HEK293 (cell line): ENCODE data around the gene TPRN.

Experiments used
- AEBP2 ChIP-seq: fragments of 450-650 bp; formaldehyde crosslinking; IDR thresholded peaks from 2 replicates; pipeline ENCODE4 v1.5.1; 2016; ENCODE audit warnings: missing biosample characterization, missing genetic modification characterization, borderline replicate concordance
- BCL6B ChIP-seq: fragments of 450-650 bp; formaldehyde crosslinking; IDR thresholded peaks from 2 replicates; pipeline ENCODE4 v1.5.1; 2017; ENCODE audit warnings: missing biosample characterization, missing genetic modification characterization
- EGR2 ChIP-seq: fragments of 450-650 bp; formaldehyde crosslinking; IDR thresholded peaks from 2 replicates; pipeline ENCODE4 v1.5.1; 2016; ENCODE audit warnings: low read depth, missing biosample characterization, missing genetic modification characterization
- GFI1B ChIP-seq: fragments of 450-650 bp; formaldehyde crosslinking; IDR thresholded peaks from 2 replicates; pipeline ENCODE4 v1.5.1; 2016; ENCODE audit warnings: missing biosample characterization, missing genetic modification characterization
- KLF8 ChIP-seq: fragments of 450-650 bp; formaldehyde crosslinking; IDR thresholded peaks from 2 replicates; pipeline ENCODE4 v1.5.1; 2016; ENCODE audit warnings: missing biosample characterization, missing genetic modification characterization
- KLF9 ChIP-seq: fragments of 450-650 bp; formaldehyde crosslinking; IDR thresholded peaks from 2 replicates; pipeline ENCODE4 v1.5.1; 2016; ENCODE audit warnings: missing biosample characterization, missing genetic modification characterization, low read depth
- PRDM4 ChIP-seq: fragments of 450-650 bp; formaldehyde crosslinking; IDR thresholded peaks from 2 replicates; pipeline ENCODE4 v1.5.1; 2017; ENCODE audit warnings: missing biosample characterization, missing genetic modification characterization
- PRDM6 ChIP-seq: fragments of 450-650 bp; formaldehyde crosslinking; IDR thresholded peaks from 2 replicates; pipeline ENCODE4 v1.5.1; 2017; ENCODE audit warnings: missing biosample characterization, missing genetic modification characterization
- SCRT2 ChIP-seq: fragments of 450-650 bp; formaldehyde crosslinking; IDR thresholded peaks from 2 replicates; pipeline ENCODE4 v1.5.1; 2016; ENCODE audit warnings: missing biosample characterization, missing genetic modification characterization
- ZBTB26 ChIP-seq: fragments of 450-650 bp; formaldehyde crosslinking; optimal IDR thresholded peaks from 2 replicates; pipeline ENCODE3; 2016; ENCODE audit warnings: missing biosample characterization, mild to moderate bottlenecking, missing genetic modification characterization
- ZEB2 ChIP-seq: fragments of 450-650 bp; formaldehyde crosslinking; IDR thresholded peaks from 2 replicates; pipeline ENCODE4 v1.5.1; 2016; ENCODE audit warnings: missing biosample characterization, missing genetic modification characterization
- ZNF148 ChIP-seq: fragments of 450-650 bp; formaldehyde crosslinking; IDR thresholded peaks from 2 replicates; pipeline ENCODE4 v1.5.0; 2017; ENCODE audit warnings: missing biosample characterization, missing genetic modification characterization, borderline replicate concordance
- ZNF16 ChIP-seq: fragments of 450-650 bp; formaldehyde crosslinking; IDR thresholded peaks from 2 replicates; pipeline ENCODE4 v1.5.1; 2016; ENCODE audit warnings: low read depth, missing biosample characterization, missing genetic modification characterization
- ZNF202 ChIP-seq: fragments of 450-650 bp; formaldehyde crosslinking; IDR thresholded peaks from 2 replicates; pipeline ENCODE4 v1.5.1; 2016; ENCODE audit warnings: missing biosample characterization, missing genetic modification characterization, borderline replicate concordance
- ZNF311 ChIP-seq: fragments of 450-650 bp; formaldehyde crosslinking; IDR thresholded peaks from 2 replicates; pipeline ENCODE4 v1.5.1; 2017; ENCODE audit warnings: missing biosample characterization, missing genetic modification characterization, borderline replicate concordance
- ZNF324 ChIP-seq: fragments of 450-650 bp; formaldehyde crosslinking; IDR thresholded peaks from 2 replicates; pipeline ENCODE4 v1.5.1; 2016; ENCODE audit warnings: missing biosample characterization, missing genetic modification characterization
- ZNF366 ChIP-seq: fragments of 450-650 bp; formaldehyde crosslinking; conservative IDR thresholded peaks from 2 replicates; pipeline ENCODE4 v1.5.1; 2016; ENCODE audit warnings: missing biosample characterization, missing genetic modification characterization
- ZNF37A ChIP-seq: fragments of 450-650 bp; IDR thresholded peaks from 2 replicates; pipeline ENCODE4 v1.5.1; 2018; ENCODE audit warnings: missing biosample characterization, missing genetic modification characterization
- ZNF571 ChIP-seq: fragments of 450-650 bp; formaldehyde crosslinking; IDR thresholded peaks from 2 replicates; pipeline ENCODE4 v1.5.0; 2017; ENCODE audit warnings: missing biosample characterization, missing genetic modification characterization
- ZNF580 ChIP-seq: fragments of 450-650 bp; formaldehyde crosslinking; IDR thresholded peaks from 2 replicates; pipeline ENCODE4 v1.5.1; 2016; ENCODE audit warnings: missing biosample characterization, missing genetic modification characterization
- ZNF624 ChIP-seq: fragments of 450-650 bp; formaldehyde crosslinking; IDR thresholded peaks from 2 replicates; pipeline ENCODE4 v1.5.1; 2017; ENCODE audit warnings: missing biosample characterization, missing genetic modification characterization
- ZNF658 ChIP-seq: fragments of 450-650 bp; formaldehyde crosslinking; IDR thresholded peaks from 2 replicates; pipeline ENCODE4; 2016; ENCODE audit warnings: missing biosample characterization, missing genetic modification characterization
- ZNF747 ChIP-seq: fragments of 450-650 bp; formaldehyde crosslinking; IDR thresholded peaks from 2 replicates; pipeline ENCODE4 v1.5.1; 2016; ENCODE audit warnings: missing biosample characterization, missing genetic modification characterization
- ZNF830 ChIP-seq: fragments of 450-650 bp; IDR thresholded peaks from 2 replicates; pipeline ENCODE4 v1.5.0; 2018; ENCODE audit warnings: missing biosample characterization, missing genetic modification characterization, low read depth, mild to moderate bottlenecking, moderate library complexity
- ZNF837 ChIP-seq: fragments of 450-650 bp; formaldehyde crosslinking; IDR thresholded peaks from 2 replicates; pipeline ENCODE4 v1.5.1; 2016; ENCODE audit warnings: missing biosample characterization, missing genetic modification characterization
- ZSCAN5A ChIP-seq: fragments of 450-650 bp; formaldehyde crosslinking; IDR thresholded peaks from 2 replicates; pipeline ENCODE4 v1.5.1; 2016; ENCODE audit warnings: missing biosample characterization, missing genetic modification characterization

The TPRN gene

GRCh38 chr9:137188490-137189296, 11.8 kb downstream of the TPRN start, which contains the start of the genes ANAPC2 and SSNA1 (continued):
- no peak; the same call in 1 of the 2 replicates for TF ChIP-seq PRDM4
- no peak for TF ChIP-seq SCRT2 (tag by site-specific recombination)
- no peak for TF ChIP-seq ZNF658 (tag by site-specific recombination)
- TF ChIP-seq BCL6B (tag by site-specific recombination): no peak
- TF ChIP-seq KLF9 (tag by site-specific recombination): peak; percentile 11; the same call in 1 of the 2 replicates
- no peak for TF ChIP-seq PRDM6 (tag by site-specific recombination)
- no peak for TF ChIP-seq AEBP2
- TF ChIP-seq ZNF148 (tag by site-specific recombination): no peak; the same call in 1 of the 2 replicates
- TF ChIP-seq GFI1B (tag by site-specific recombination): no peak; the same call in 1 of the 2 replicates
- no peak for TF ChIP-seq ZNF16 (tag by site-specific recombination)
- TF ChIP-seq ZNF202 (tag by site-specific recombination): no peak
- peak; percentile 90 for TF ChIP-seq ZNF324 (tag by site-specific recombination)
- TF ChIP-seq ZNF37A: no peak
- peak; percentile 86 for TF ChIP-seq ZEB2 (tag by site-specific recombination)
- no peak; the same call in 1 of the 2 replicates for TF ChIP-seq ZNF580 (tag by site-specific recombination)
- TF ChIP-seq ZNF837 (tag by site-specific recombination): no peak
- no peak for TF ChIP-seq ZNF830
- no peak for TF ChIP-seq ZNF366
- TF ChIP-seq ZSCAN5A (tag by site-specific recombination): no peak; the same call in 1 of the 2 replicates
- TF ChIP-seq KLF8 (tag by site-specific recombination): peak; percentile 68; the same call in 1 of the 2 replicates
- no peak for TF ChIP-seq ZNF571
- no peak for TF ChIP-seq ZNF624 (tag by site-specific recombination)
- peak; percentile 99 for TF ChIP-seq ZBTB26 (tag by site-specific recombination)
- 0 out of 2 replicates have a peak, but pooled peaks have one; percentile 31 for TF ChIP-seq EGR2
- TF ChIP-seq ZNF747 (tag by site-specific recombination): no peak
- no peak for TF ChIP-seq ZNF311 (tag by site-specific recombination)
